Astrocyte of the spinal cord (primary cell): ENCODE data around the gene CNTROB.

Source experiments
- DNase-seq: peaks from one replicate; pipeline ENCODE4 v3.0.0; 2011; ENCODE audit warnings: low read depth, low spot score
- H3K4me3 ChIP-seq: 2 replicates; pipeline ENCODE4 v1.5.1; 2011; ENCODE audit warnings: low read depth, mild to moderate bottlenecking, low read length, moderate library complexity
- in situ Hi-C: cut with HindIII; loops from 2 replicates; pipeline ENCODE4 v1.10.0; 2017; ENCODE audit warnings: low sequenced_read_pairs
- TF ChIP-seq, protein P1 (sequence below): IDR thresholded peaks from 2 replicates; pipeline ENCODE4 v1.5.1; 2012; ENCODE audit warnings: low read depth, mild to moderate bottlenecking, low read length, inconsistent platforms

CNTROB gene

DNA sequence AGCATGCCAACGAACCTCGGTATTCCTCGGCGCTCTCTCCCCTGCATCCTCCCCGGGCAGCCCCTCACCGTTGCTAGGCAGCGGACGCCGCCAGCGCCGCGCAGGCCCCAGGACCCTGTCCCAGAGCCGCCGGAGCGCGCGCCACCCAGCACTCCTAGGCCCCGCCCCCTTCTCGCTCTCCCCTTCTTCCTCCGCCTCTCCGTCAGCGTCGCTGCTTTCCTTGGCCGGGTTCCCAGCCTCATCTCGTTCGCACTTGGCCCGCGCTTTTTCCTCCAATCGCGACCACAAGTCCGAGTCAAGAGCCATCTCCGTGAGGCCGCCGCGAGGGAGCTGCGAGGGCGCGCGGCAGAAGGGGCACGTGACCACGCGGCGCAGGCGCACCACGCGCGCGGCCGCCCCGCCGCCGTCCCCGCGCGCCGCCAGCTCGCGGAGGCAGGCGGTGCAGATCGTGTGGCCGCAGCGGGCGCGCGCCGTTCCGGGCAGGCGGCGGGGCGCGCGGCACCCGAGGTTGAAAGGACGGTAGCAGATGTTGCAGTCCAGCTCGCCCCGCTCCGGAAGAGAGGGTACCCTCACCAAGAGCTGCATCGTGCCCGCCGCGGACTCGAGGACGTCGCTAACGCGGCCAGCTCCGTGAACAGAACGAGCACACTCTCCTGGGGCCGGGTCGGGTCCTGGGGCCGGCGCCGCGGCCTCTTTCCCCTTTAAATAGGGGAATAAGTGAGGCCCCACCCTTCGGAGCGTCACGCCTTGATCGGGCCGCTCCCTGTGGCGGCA is 16.2 kb upstream of the CNTROB start, which contains the start of gene RNF227:
RNF227 (minus strand) TSS at position 679 of the 774 bp plus-strand sequence; CDS start at position 585, 94 bp downstream.
- in situ Hi-C loops: no loop called here
- peak; percentile 97 for DNase-seq
- TF ChIP-seq, protein P1, sequence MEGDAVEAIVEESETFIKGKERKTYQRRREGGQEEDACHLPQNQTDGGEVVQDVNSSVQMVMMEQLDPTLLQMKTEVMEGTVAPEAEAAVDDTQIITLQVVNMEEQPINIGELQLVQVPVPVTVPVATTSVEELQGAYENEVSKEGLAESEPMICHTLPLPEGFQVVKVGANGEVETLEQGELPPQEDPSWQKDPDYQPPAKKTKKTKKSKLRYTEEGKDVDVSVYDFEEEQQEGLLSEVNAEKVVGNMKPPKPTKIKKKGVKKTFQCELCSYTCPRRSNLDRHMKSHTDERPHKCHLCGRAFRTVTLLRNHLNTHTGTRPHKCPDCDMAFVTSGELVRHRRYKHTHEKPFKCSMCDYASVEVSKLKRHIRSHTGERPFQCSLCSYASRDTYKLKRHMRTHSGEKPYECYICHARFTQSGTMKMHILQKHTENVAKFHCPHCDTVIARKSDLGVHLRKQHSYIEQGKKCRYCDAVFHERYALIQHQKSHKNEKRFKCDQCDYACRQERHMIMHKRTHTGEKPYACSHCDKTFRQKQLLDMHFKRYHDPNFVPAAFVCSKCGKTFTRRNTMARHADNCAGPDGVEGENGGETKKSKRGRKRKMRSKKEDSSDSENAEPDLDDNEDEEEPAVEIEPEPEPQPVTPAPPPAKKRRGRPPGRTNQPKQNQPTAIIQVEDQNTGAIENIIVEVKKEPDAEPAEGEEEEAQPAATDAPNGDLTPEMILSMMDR: no peak
- peak within 1 kb of the TSS; percentile 48 for H3K4me3 ChIP-seq

GRCh38 chr17:7916385-7916682 is 15.7 kb upstream of the CNTROB start:
- DNase-seq: no peak
- peak overlapping the region; percentile 46 for H3K4me3 ChIP-seq
- in situ Hi-C loops: no loop called here
- TF ChIP-seq, protein P1: no peak

DNA sequence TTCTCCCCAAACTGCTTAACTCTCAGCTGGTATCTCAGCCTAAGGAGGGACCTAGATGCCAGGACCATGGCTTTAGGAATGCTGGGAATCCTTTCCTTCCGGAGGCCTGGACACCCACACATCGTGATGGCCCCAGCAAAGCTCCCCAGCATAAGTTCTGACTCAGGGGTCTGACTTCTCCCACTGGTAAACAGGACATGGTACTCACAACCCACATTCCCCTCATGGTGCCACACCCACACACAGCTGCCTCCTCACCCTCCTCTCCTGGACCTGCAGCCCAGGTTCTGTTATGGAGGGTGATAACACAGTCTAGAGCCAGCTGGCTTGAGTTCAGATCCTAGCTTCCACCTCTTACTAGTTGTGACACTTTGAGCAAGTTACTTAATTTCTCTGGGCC is 15.2 kb upstream of the CNTROB start:
- in situ Hi-C loops: no loop called here
- no peak overlapping the region for H3K4me3 ChIP-seq
- TF ChIP-seq, protein P1: no peak
- no peak for DNase-seq

GRCh38 chr17:7922269-7922844 is 9.6 kb upstream of the CNTROB start:
- peak overlapping the region; percentile 37 for H3K4me3 ChIP-seq
- in situ Hi-C loops: no loop called here
- TF ChIP-seq, protein P1: no peak
- no peak for DNase-seq

GRCh38 chr17:7922845-7923628 is 9.0 kb upstream of the CNTROB start:
- in situ Hi-C loops: no loop called here
- H3K4me3 ChIP-seq: peak overlapping the region; percentile 37
- DNase-seq: peak; percentile 80
- TF ChIP-seq, protein P1: no peak

- TF ChIP-seq, protein P1: no peak
- no peak for DNase-seq
- in situ Hi-C loops: no loop called here
- H3K4me3 ChIP-seq: no peak overlapping the region
Measured at GRCh38 chr17:7927596-7927995, 4.4 kb upstream of the CNTROB start.
